GM10248 (cell line): ENCODE results near the gene SRMS.

Source experiments
- CTCF ChIA-PET: fragments of 300-600 bp; sonication (Branson Sonifier 250); formaldehyde crosslinking; extraction: SDS; loops from one replicate; lab custom pipeline; 2021; ENCODE audit warnings: antibody characterized with exemption; lab: Yijun Ruan, JAX
- POLR2A ChIA-PET: fragments of 350-650 bp; sonication (Branson Sonifier 250); formaldehyde crosslinking; extraction: SDS; loops from one replicate; lab custom pipeline; 2020; ENCODE audit warnings: antibody characterized with exemption; lab: Yijun Ruan, JAX
- DNase-seq: peaks from one replicate; pipeline ENCODE4 v3.0.0; 2012; ENCODE audit errors: extremely low spot score
- TF ChIP-seq, protein P1 (sequence below): IDR thresholded peaks from 2 replicates; pipeline ENCODE4 v1.5.1; 2012; ENCODE audit warnings: mild to moderate bottlenecking, low read depth; ENCODE audit errors: extremely low read depth, missing control alignments, control extremely low read depth

Gene SRMS

DNA sequence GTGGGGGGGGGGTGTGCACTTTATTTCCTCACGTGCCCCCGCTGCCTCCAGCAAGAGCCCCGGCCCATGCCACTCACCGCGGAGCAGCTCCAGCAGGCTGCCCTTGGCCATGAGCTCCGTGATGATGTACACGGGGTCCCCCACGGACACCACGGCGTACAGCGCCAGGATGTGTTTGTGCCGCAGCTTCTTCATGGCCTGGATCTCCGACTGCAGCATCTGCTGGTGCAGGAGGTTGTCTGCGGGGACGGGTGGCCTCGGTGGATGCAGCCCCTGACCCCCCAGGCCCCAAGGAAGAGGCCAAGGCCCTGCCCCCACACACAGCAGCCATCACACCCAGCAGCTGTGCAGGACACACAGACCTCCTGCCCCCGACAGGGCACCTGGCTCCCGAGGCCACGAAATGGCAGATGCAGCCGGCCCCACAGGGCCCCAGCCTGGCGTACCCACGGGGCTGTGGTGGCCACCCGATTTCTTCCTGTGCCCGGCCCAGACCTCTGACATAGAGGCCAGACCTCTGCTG lies 15.0 kb downstream of the SRMS start:
- TF ChIP-seq, protein P1, sequence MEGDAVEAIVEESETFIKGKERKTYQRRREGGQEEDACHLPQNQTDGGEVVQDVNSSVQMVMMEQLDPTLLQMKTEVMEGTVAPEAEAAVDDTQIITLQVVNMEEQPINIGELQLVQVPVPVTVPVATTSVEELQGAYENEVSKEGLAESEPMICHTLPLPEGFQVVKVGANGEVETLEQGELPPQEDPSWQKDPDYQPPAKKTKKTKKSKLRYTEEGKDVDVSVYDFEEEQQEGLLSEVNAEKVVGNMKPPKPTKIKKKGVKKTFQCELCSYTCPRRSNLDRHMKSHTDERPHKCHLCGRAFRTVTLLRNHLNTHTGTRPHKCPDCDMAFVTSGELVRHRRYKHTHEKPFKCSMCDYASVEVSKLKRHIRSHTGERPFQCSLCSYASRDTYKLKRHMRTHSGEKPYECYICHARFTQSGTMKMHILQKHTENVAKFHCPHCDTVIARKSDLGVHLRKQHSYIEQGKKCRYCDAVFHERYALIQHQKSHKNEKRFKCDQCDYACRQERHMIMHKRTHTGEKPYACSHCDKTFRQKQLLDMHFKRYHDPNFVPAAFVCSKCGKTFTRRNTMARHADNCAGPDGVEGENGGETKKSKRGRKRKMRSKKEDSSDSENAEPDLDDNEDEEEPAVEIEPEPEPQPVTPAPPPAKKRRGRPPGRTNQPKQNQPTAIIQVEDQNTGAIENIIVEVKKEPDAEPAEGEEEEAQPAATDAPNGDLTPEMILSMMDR: no peak
- ChIA-PET CTCF (interaction anchor here (1.3 kb wide), 1 partner anchor 11 kb away, joined by 3 read pairs; no protein-coding TSS in a partner anchor), POLR2A (interaction anchor here (0.5 kb wide), 1 partner anchor 100 kb away, joined by 5 read pairs; no protein-coding TSS in a partner anchor)
- no peak for DNase-seq

DNA sequence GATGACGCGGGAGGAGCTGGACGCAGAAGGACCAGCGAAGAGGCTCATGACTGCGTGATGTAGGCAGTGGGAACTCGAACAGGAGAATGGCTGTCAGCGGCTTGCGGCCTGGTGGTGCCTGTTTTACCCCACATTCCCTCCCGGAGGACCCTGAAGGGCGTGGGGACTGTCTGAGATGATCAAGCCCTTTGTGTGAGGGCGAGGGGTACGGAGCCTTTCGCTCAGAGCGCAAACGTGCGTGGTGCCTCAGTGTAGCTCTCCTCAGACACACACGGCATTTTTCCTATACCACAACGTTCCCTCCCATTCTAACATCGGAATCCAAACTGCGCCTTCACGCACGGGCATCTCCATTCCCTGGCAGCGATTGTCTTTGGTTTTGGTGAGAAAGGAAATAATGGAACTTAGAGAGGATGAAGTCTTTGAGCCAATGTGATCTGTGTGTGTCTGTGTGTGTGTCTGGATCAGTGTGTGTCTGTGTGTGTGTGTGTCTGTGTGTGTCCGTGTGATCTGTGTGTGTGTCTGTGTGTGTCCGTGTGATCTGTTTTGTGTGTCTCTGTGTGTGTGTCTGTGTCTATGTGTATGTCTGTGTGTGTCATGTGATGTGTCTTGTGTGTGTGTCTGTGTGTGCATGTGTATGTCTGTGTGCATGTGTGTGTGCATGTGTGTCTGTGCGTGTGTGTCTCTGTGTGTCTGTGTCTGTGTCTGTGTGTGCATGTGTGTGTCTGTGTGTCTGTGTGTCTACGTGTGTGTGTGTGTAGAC lies 15.7 kb downstream of the SRMS start:
- POLR2A ChIA-PET: interaction anchor here (0.5 to 0.6 kb wide), 2 partner anchors 12 to 100 kb away, joined by 3 to 5 read pairs; no protein-coding TSS in a partner anchor

DNA sequence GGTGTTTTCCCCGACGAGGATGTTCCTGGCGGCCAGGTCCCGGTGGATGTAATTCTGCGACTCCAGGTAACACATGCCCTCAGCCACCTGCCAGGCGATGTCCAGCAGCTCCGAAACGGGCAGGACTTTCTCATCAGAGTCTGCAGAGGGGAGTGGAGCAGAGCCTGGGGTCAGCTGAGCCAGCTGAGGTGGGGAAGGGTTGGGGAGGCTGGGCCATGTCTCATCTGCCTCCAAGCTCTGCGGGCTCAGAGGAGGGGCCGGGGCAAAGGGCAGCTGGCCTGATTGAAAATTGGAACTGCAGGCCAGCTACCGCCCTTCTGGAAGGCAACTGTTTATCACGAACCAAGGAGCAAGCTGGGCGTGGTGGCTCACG lies 16.8 kb downstream of the SRMS start:
- TF ChIP-seq, protein P1: no peak
- no peak for DNase-seq
- CTCF ChIA-PET: no interaction called here
- POLR2A ChIA-PET: no interaction called here

More for the DNA sequence above, 15.7 kb downstream of the SRMS start:
- no peak for DNase-seq
- CTCF ChIA-PET: interaction anchor here (1.3 kb wide), 1 partner anchor 10 kb away, joined by 3 read pairs; no protein-coding TSS in a partner anchor
- TF ChIP-seq, protein P1: no peak

DNA sequence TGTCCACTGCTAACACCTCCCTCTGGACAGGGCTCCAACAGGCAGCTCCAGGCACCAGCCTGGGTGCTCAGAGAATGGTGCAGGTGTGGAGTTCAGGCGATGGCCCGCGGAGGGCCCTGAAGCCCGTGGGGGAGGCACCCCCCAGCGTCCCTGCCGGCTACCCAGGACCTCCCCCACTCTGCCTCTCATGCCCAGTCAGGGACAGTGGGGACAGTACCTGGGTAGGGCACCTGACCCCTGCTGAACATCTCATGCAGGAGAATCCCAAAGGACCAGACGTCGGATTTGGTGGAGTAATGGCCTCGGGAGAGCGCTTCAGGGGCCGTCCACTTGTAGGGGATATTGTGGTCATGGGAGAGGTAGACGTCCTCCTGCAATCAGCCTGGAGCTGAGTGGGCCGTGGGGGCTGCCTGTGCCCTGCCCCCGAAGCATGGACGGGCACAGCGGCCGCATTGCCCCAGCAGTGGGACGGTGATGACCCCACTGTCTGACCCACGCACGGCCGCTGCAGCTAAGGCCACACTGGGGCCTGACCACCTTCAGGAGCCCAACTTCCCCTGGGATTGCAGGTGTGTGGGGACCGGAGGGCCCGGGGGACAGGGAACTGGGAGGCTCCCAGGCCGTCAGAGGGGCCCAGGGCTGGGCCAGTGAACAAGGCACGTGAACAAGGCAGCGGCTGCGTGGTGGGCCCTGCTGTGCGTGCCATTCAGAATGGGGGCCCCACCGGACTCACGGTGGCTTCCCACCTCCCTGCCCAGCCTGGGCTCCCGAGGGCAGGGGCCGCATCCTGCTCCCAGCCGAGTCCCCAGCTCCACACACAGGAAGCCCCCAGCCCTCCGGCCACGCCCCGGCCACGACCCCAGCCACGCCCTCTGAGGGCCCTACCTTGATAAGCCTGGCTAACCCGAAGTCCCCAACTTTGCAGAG lies 17.4 kb downstream of the SRMS start:
- ChIA-PET POLR2A (no interaction called here), CTCF (interaction anchor here (1.3 to 3.3 kb wide), 2 partner anchors 8 to 9 kb away, joined by 3 to 17 read pairs; partner anchors contain the start of genes PPDPF and PTK6)
- no peak for DNase-seq
- TF ChIP-seq, protein P1: no peak

DNA sequence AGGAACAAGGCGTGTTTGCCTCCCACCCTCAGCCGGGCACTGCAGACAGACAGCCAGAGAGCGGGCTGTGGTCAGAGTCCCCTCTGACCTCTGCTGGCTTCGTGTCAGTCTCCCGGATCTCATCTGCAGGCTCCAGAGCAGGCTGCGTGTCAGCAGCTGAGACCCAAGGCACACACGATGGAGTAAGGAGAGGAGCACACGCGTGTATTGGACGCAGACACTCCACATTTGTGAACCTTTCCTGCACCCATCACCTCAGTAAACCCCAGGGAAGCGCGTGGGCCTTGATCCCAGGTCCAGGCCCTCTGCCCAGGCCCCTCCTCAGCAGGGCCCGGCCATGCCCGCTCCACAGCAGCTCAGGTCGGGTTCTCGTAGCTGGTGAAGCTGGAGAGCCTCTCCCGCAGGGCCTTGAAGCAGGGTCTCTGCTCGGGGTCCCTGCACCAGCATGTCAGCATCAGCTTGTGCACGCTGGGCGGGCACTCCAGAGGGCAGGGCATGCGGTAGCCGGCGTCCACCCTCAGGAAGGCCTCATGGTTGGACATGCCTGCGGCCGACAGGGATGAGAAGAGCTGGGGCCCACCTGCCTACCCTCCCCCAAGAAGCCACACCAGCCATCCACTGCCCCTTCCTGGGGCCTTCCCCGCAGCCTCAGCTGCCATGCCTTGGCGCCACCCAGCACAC lies 18.2 kb downstream of the SRMS start:
- ChIA-PET POLR2A (interaction anchor here (0.5 kb wide), 1 partner anchor 262 kb away, joined by 3 read pairs; no protein-coding TSS in a partner anchor), CTCF (interaction anchor here (1.3 to 3.3 kb wide), 3 partner anchors 8 to 335 kb away, joined by 3 to 17 read pairs (median 4); partner anchors contain the start of genes PPDPF, PTK6 and TPD52L2)
- no peak for DNase-seq
- TF ChIP-seq, protein P1: no peak

DNA sequence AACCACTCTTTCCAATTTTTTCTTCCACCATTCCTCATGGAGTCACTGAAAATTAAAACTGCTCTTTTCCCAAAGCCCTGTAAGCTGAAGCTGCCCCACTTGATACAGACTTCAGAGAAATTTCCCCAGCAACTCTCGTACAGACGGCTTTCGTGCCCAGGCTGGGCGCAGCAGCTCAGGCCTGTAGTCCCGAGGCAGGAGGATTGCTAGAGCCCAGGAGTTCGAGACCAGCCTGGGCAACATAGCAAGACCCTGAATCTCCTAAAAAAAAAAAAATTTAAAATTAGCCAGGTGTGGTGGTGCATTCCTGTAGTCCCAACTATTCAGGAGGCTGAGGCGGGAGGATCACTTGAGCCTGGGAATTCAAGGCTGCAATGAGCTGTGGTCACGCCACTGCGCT lies 20.4 kb downstream of the SRMS start:
- no peak for DNase-seq
- ChIA-PET POLR2A (interaction anchor here (0.6 to 0.8 kb wide), 2 partner anchors 24 to 242 kb away, joined by 3 read pairs; no protein-coding TSS in a partner anchor), CTCF (interaction anchor here (3.3 kb wide), 1 partner anchor 11 kb away, joined by 17 read pairs; the partner anchor contains the start of gene PTK6)
- TF ChIP-seq, protein P1: no peak
